ENCODE data around the gene MAPKAP1.

The MAPKAP1 gene

DNA sequence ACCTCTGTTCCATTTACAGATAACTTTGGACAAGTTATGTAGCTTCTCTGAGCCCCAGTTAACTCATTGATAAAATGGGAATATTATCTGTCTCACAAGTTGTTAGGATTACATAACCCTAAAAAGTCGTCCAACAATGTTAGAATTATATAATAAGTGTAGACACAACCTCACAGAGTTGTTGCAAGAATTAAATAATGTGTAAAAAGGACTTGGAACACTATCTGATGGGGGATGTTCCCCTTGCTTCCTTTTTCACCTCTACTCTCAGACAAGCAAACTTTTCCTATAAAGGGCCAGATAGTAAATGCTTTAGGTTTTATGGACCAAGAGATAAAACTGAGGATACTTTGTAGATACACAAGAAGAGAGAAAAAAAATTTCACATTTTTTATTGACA lies 251.9 kb downstream of the MAPKAP1 start:
- H3K4me3 ChIP-seq (replicated peaks; ENCODE audit: low read depth, low read length): no peak overlapping the region
- DNase-seq (ENCODE audit: low read depth): no peak
- TF ChIP-seq CTCF (IDR thresholded peaks at IDR 0.05; ENCODE audit: low read length, missing control alignments): no peak

- no peak for TF ChIP-seq CTCF (IDR thresholded peaks at IDR 0.05; ENCODE audit: low read length, missing control alignments)
- no peak overlapping the region for H3K4me3 ChIP-seq (replicated peaks; ENCODE audit: low read depth, low read length)
- no peak for DNase-seq (ENCODE audit: low read depth)
These were observed 259.7 kb downstream of the MAPKAP1 start for GRCh38 chr9:125447202-125447802.

- TF ChIP-seq CTCF (IDR thresholded peaks at IDR 0.05; ENCODE audit: low read length, missing control alignments): no peak
- no peak overlapping the region for H3K4me3 ChIP-seq (replicated peaks; ENCODE audit: low read depth, low read length)
- DNase-seq (ENCODE audit: low read depth): no peak
These were observed 260.4 kb downstream of the MAPKAP1 start for GRCh38 chr9:125446561-125447094.

DNA sequence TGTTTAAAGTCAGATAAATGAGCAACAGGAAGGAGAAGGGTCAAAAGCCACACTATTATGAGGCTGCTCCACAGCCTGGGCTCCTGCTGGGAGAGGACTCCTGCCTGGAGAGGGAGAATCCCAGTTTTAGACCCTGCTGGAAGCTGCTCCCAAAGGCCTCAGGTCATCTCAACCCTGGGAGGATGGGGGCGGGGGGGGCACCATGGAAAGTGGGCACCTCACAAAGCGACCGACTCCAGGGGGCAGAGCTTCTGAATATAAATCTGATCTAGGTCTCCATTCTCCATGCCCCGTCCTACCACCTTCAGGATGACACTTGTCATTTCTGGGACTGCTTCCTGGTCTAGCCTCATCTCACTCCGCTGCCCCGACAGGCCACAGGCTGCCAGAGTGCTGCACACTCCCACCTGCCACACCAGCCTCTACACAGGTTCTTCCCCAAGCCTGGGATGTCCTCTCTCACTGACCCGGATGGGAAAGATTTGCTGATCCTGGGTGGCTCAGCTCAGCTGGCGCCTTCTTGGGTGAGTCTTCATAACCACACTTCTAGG lies 262.0 kb downstream of the MAPKAP1 start:
- no peak for DNase-seq (ENCODE audit: low read depth)
- no peak for TF ChIP-seq CTCF (IDR thresholded peaks at IDR 0.05; ENCODE audit: low read length, missing control alignments)
- no peak overlapping the region for H3K4me3 ChIP-seq (replicated peaks; ENCODE audit: low read depth, low read length)

GRCh38 chr9:125444166-125444565 lies 262.8 kb downstream of the MAPKAP1 start:
- TF ChIP-seq CTCF (IDR thresholded peaks at IDR 0.05; ENCODE audit: low read length, missing control alignments): no peak
- no peak overlapping the region for H3K4me3 ChIP-seq (replicated peaks; ENCODE audit: low read depth, low read length)
- no peak for DNase-seq (ENCODE audit: low read depth)

DNA sequence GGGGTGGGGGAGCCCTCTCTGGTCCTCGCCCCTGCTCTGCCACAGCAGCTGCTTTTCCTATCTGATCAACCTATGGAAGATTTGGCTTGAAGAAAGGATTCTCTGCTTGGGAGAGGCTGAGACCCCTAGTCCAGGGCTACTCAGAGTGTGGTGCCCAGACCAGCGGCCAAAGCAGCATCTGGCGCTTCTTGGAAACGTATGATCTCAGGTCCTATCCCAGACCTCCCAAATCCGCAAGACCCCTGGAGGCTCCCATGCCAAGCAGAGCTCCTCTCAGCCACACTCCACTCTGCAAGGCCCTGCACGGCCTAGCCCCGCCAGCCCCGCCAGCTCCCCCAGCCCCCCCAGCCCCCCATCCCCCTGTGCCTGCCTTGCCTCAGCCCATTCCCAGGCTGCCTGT lies 263.6 kb downstream of the MAPKAP1 start:
- no peak for TF ChIP-seq CTCF (IDR thresholded peaks at IDR 0.05; ENCODE audit: low read length, missing control alignments)
- no peak for DNase-seq (ENCODE audit: low read depth)
- H3K4me3 ChIP-seq (replicated peaks; ENCODE audit: low read depth, low read length): no peak overlapping the region

DNA sequence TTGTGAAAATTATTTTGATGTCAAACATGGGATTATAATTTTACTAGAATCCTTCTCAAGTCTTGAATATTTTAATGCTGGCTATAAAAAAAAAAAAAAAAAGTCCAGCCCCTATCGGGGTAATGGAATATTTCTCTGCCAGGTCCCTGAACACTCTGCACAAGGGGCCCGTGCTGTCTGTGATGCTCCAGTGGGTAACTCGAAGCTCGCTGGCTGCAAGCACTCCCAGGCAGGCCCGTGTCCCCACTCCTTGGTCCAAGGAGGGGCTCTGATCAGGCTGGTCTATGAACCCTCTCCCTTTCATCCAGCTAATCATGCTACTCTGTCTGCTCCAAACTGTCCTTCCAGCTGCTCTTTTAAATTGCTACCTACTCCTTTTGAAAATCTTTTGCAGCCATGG lies 264.6 kb downstream of the MAPKAP1 start:
- DNase-seq (ENCODE audit: low read depth): no peak
- H3K4me3 ChIP-seq (replicated peaks; ENCODE audit: low read depth, low read length): no peak overlapping the region
- no peak for TF ChIP-seq CTCF (IDR thresholded peaks at IDR 0.05; ENCODE audit: low read length, missing control alignments)
